RWPE2 (cell line): ENCODE data around the gene C1orf94.

ENCODE experiments used
- ATAC-seq: fragments of 200-7000 bp; cut with Tn5 transposase; 3 replicates; pipeline ENCODE4 v1.9.1; 2021; ENCODE audit warnings: low read depth
- DNase-seq: peaks from one replicate; pipeline ENCODE4 v3.0.0-alpha.2; 2020; ENCODE audit warnings: low spot score
- H3K27ac ChIP-seq: fragments of 450-650 bp; 2 replicates; pipeline ENCODE4 v1.5.1; 2017; ENCODE audit warnings: mild to moderate bottlenecking; ENCODE audit not compliant: poor library complexity, severe bottlenecking
- H3K27me3 ChIP-seq: fragments of 250-450 bp; sonication (Bioruptor Pico); 2 replicates; pipeline ENCODE4 v1.5.1; 2021; ENCODE audit warnings: mild to moderate bottlenecking, moderate library complexity; ENCODE audit not compliant: insufficient read depth, poor library complexity, severe bottlenecking
- H3K36me3 ChIP-seq: fragments of 250-450 bp; sonication (Bioruptor Pico); 2 replicates; pipeline ENCODE4 v1.5.1; 2020; ENCODE audit warnings: low read depth, mild to moderate bottlenecking, moderate library complexity
- H3K4me1 ChIP-seq: fragments of 250-450 bp; sonication (Bioruptor Pico); 2 replicates; pipeline ENCODE4 v1.5.1; 2021; ENCODE audit warnings: mild to moderate bottlenecking, moderate library complexity; ENCODE audit not compliant: insufficient read depth, poor library complexity, severe bottlenecking
- H3K4me3 ChIP-seq: fragments of 250-450 bp; sonication (Bioruptor Pico); 2 replicates; pipeline ENCODE4 v1.5.1; 2021; ENCODE audit warnings: mild to moderate bottlenecking, moderate library complexity; ENCODE audit not compliant: severe bottlenecking
- H3K9me3 ChIP-seq: fragments of 250-450 bp; sonication (Bioruptor Pico); 2 replicates; pipeline ENCODE4 v1.5.1; 2021; ENCODE audit warnings: mild to moderate bottlenecking, moderate library complexity; ENCODE audit not compliant: severe bottlenecking
- TF ChIP-seq, protein P1 (sequence below): fragments of 450-650 bp; IDR thresholded peaks from one replicate; pipeline ENCODE4 v1.5.1; 2017; ENCODE audit warnings: mild to moderate bottlenecking, moderate library complexity; ENCODE audit not compliant: poor library complexity, severe bottlenecking

The C1orf94 gene

DNA sequence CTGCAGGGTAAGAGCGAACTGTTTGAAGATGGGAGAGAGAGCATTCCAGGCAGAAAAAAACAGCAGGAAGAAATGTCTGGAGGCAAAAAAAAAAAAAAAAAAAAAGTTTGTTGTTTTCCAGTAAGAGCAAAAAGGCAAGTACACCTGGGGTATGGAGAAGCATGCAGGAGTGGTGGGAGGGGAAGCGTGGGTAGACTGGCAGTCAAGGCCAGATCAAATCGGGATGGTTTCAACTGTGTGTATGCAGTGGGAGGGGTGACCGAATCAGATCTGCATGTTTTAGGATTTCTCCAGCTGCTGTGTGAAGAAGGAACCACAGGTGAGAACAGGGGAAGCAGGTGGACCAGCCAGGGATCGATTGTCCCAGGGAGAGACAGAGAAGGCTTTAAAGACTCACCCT is 46.4 kb upstream of the C1orf94 start:
- H3K27ac ChIP-seq: no peak overlapping the region
- H3K4me3 ChIP-seq: no peak overlapping the region

GRCh38 chr1:34131396-34132160 is 45.1 kb upstream of the C1orf94 start:
- Histone ChIP-seq H3K27me3 (no peaks in the 10 kb centered on the region), H3K27ac (no peak overlapping the region), H3K36me3 (no peaks in the 10 kb centered on the region), H3K9me3 (no peaks in the 10 kb centered on the region), H3K4me3 (no peak overlapping the region), H3K4me1 (no peaks in the 10 kb centered on the region)
- TF ChIP-seq, protein P1, sequence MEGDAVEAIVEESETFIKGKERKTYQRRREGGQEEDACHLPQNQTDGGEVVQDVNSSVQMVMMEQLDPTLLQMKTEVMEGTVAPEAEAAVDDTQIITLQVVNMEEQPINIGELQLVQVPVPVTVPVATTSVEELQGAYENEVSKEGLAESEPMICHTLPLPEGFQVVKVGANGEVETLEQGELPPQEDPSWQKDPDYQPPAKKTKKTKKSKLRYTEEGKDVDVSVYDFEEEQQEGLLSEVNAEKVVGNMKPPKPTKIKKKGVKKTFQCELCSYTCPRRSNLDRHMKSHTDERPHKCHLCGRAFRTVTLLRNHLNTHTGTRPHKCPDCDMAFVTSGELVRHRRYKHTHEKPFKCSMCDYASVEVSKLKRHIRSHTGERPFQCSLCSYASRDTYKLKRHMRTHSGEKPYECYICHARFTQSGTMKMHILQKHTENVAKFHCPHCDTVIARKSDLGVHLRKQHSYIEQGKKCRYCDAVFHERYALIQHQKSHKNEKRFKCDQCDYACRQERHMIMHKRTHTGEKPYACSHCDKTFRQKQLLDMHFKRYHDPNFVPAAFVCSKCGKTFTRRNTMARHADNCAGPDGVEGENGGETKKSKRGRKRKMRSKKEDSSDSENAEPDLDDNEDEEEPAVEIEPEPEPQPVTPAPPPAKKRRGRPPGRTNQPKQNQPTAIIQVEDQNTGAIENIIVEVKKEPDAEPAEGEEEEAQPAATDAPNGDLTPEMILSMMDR: no peak
- DNase-seq (no peak), ATAC-seq (no peak)

More for the DNA sequence above, 46.4 kb upstream of the C1orf94 start:
- TF ChIP-seq, protein P1: no peak
- no peaks in the 10 kb centered on the region for H3K4me1 ChIP-seq
- H3K9me3 ChIP-seq: no peaks in the 10 kb centered on the region
- H3K36me3 ChIP-seq: no peaks in the 10 kb centered on the region
- H3K27me3 ChIP-seq: no peaks in the 10 kb centered on the region
- ATAC-seq (no peak), DNase-seq (no peak)

- H3K27ac ChIP-seq: no peak overlapping the region
- no peak for ATAC-seq
- H3K4me1 ChIP-seq: no peaks in the 10 kb centered on the region
- no peak overlapping the region for H3K4me3 ChIP-seq
- DNase-seq: no peak
- H3K9me3 ChIP-seq: no peaks in the 10 kb centered on the region
- TF ChIP-seq, protein P1: no peak
- no peaks in the 10 kb centered on the region for H3K36me3 ChIP-seq
- H3K27me3 ChIP-seq: no peaks in the 10 kb centered on the region
These were observed 44.6 kb upstream of the C1orf94 start for GRCh38 chr1:34132161-34132420.

GRCh38 chr1:34137411-34137810 is 39.3 kb upstream of the C1orf94 start:
- H3K27me3 ChIP-seq: no peaks in the 10 kb centered on the region
- DNase-seq (no peak), ATAC-seq (no peak)
- H3K9me3 ChIP-seq: no peaks in the 10 kb centered on the region
- no peak overlapping the region for H3K4me3 ChIP-seq
- no peaks in the 10 kb centered on the region for H3K36me3 ChIP-seq
- H3K27ac ChIP-seq: no peak overlapping the region
- H3K4me1 ChIP-seq: no peaks in the 10 kb centered on the region
- TF ChIP-seq, protein P1: no peak

DNA sequence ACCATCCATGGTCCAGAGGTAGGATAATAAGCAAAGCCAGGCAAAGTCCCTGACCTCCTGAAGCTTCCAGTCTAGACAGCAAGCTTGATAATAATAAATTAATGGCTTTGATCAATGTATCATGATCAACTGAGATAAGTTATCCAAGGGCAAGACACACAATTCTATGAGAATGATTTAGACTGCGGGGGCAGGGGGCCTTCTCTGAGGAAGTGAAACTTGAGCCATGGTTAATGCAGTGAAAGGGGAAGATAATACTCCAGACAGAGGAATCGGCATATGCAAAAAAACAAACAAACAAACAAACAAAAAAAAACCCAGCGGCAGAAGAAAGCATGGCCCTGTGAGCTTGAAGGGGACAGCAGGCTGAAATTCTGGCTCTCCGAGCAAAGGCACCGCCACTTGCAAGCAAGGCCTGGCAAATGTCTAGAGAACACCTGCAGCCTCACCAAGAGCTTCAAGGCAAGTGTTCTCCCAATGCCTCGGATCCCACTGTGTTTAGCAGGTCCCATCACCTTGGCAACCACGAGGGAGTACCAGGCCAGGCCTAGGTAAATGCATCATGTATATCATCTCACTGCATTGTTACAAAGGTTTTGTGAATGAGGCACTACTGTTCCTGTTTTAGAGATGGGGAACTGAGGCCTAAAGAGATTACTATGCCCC is 36.6 kb upstream of the C1orf94 start:
- Histone ChIP-seq H3K4me1 (no peaks in the 10 kb centered on the region), H3K27ac (no peak overlapping the region), H3K9me3 (no peaks in the 10 kb centered on the region), H3K4me3 (no peak overlapping the region), H3K27me3 (no peaks in the 10 kb centered on the region), H3K36me3 (no peaks in the 10 kb centered on the region)
- TF ChIP-seq, protein P1: no peak
- DNase-seq (no peak), ATAC-seq (no peak)
